ENCODE results near the gene DYRK3.
A peak's percentile ranks its signal among the peaks of the same experiment; 100 is the strongest.

The DYRK3 gene

GRCh38 chr1:206658264-206658980 lies 23.1 kb downstream of the DYRK3 start:
- H3K27ac ChIP-seq, result no peak overlapping the region
- DNase-seq (ENCODE audit: low read depth, low spot score), result no peak

GRCh38 chr1:206658981-206659273 lies 23.6 kb downstream of the DYRK3 start:
- H3K27ac ChIP-seq, result no peak overlapping the region
- no peak for DNase-seq (ENCODE audit: low read depth, low spot score)

GRCh38 chr1:206660136-206660535 lies 24.8 kb downstream of the DYRK3 start:
- DNase-seq (ENCODE audit: low read depth, low spot score), result no peak
- H3K27ac ChIP-seq, result no peak overlapping the region

GRCh38 chr1:206661161-206661820 lies 26.0 kb downstream of the DYRK3 start:
- DNase-seq (ENCODE audit: low read depth, low spot score), result no peak
- H3K27ac ChIP-seq, result no peak overlapping the region

GRCh38 chr1:206662396-206663092 lies 27.2 kb downstream of the DYRK3 start:
- no peak for DNase-seq (ENCODE audit: low read depth, low spot score)
- no peak overlapping the region for H3K27ac ChIP-seq

- DNase-seq (ENCODE audit: low read depth, low spot score), result no peak
- no peak overlapping the region for H3K27ac ChIP-seq
These were observed 28.0 kb downstream of the DYRK3 start for GRCh38 chr1:206663362-206663761.

- no peak overlapping the region for H3K27ac ChIP-seq
- DNase-seq (ENCODE audit: low read depth, low spot score), result no peak
These were observed 28.7 kb downstream of the DYRK3 start for GRCh38 chr1:206663832-206664652.

GRCh38 chr1:206664740-206665139 lies 29.4 kb downstream of the DYRK3 start:
- no peak overlapping the region for H3K27ac ChIP-seq

GRCh38 chr1:206666031-206666561 lies 30.8 kb downstream of the DYRK3 start:
- DNase-seq (ENCODE audit: low read depth, low spot score), result no peak
- H3K27ac ChIP-seq, result no peak overlapping the region

More at GRCh38 chr1:206664740-206665139, 29.4 kb downstream of the DYRK3 start:
- DNase-seq (ENCODE audit: low read depth, low spot score), result no peak

- no peak overlapping the region for H3K27ac ChIP-seq
- DNase-seq (ENCODE audit: low read depth, low spot score), result no peak
These were observed 31.8 kb downstream of the DYRK3 start for GRCh38 chr1:206666954-206667665.

GRCh38 chr1:206668351-206668750 lies 33.0 kb downstream of the DYRK3 start:
- no peak overlapping the region for H3K27ac ChIP-seq
- DNase-seq (ENCODE audit: low read depth, low spot score), result no peak

GRCh38 chr1:206668874-206669410 lies 33.6 kb downstream of the DYRK3 start:
- no peak overlapping the region for H3K27ac ChIP-seq
- no peak for DNase-seq (ENCODE audit: low read depth, low spot score)

GRCh38 chr1:206672011-206672688 lies 36.8 kb downstream of the DYRK3 start:
- H3K27ac ChIP-seq, result no peak overlapping the region
- no peak for DNase-seq (ENCODE audit: low read depth, low spot score)

GRCh38 chr1:206672844-206673758 lies 37.8 kb downstream of the DYRK3 start:
- no peak for DNase-seq (ENCODE audit: low read depth, low spot score)
- H3K27ac ChIP-seq, result no peak overlapping the region

GRCh38 chr1:206674236-206674635 lies 38.9 kb downstream of the DYRK3 start:
- peak overlapping the region; percentile 79 for H3K27ac ChIP-seq
- no peak for DNase-seq (ENCODE audit: low read depth, low spot score)

- peak overlapping the region; percentile 79 for H3K27ac ChIP-seq
These were observed 39.4 kb downstream of the DYRK3 start for GRCh38 chr1:206674745-206675175.

GRCh38 chr1:206676499-206676898 lies 41.2 kb downstream of the DYRK3 start:
- H3K27ac ChIP-seq, result no peak overlapping the region
- DNase-seq (ENCODE audit: low read depth, low spot score), result no peak

More at GRCh38 chr1:206674745-206675175, 39.4 kb downstream of the DYRK3 start:
- peak; percentile 91 for DNase-seq (ENCODE audit: low read depth, low spot score)

GRCh38 chr1:206678490-206678889 lies 43.2 kb downstream of the DYRK3 start:
- no peak overlapping the region for H3K27ac ChIP-seq
- DNase-seq (ENCODE audit: low read depth, low spot score), result no peak

Data from epithelial cell of prostate (primary cell).